K562 (cell line): ENCODE results near the gene CREM. TPM values are rescaled to one million over a fixed set of nuclear protein-coding genes. Genes with fewer than 3 reads are reported as not detected.

Experiments
- ATAC-seq: fragments of 200-7000 bp; cut with Tn5 transposase; 3 replicates; pipeline ENCODE4 v1.9.1; 2020; ENCODE audit warnings: moderate library complexity
- BruUV-seq: library from RNA; stranded (reverse); fragments of 400-500 nt; replicated peaks from 2 replicates; lab custom pipeline; 2021; lab: Mats Ljungman, UMichigan
- CTCF ChIA-PET: fragments of 300-600 bp; formaldehyde crosslinking; extraction: SDS; loops from one replicate; lab custom pipeline; 2021; ENCODE audit warnings: low intra/inter-chr PET ratio; lab: Yijun Ruan, JAX
- POLR2A ChIA-PET: fragments of 300-600, 350-650 bp; sonication (Branson Sonifier 250); formaldehyde crosslinking; extraction: SDS; loops from one replicate; lab custom pipeline; 2021; ENCODE audit warnings: antibody characterized with exemption, inconsistent platforms; lab: Yijun Ruan, JAX
- DNase-seq, 4 experiments: peaks; one replicate each; pipeline versions ENCODE4 v3.0.0 to v3.0.0-alpha.2; 2011 to 2018; ENCODE audit warnings: low spot score in 3 of 4, mixed read lengths in 3 of 4; ENCODE audit errors: extremely low read depth in 1 of 4
- FAIRE-seq: peaks from 2 replicates; lab custom pipeline; 2011; peaks lifted over from hg19 to GRCh38; lab: Jason Lieb, UNC
- H2AFZ ChIP-seq: 2 replicates; pipeline ENCODE4 v1.6.0; 2011; ENCODE audit warnings: low read depth, low read length, control low read depth, inconsistent platforms
- H3K27ac ChIP-seq: fragments of 200-600 bp; 3 replicates; pipeline ENCODE4 v1.8.0; 2011; ENCODE audit warnings: low read depth, mild to moderate bottlenecking, control low read depth, inconsistent platforms, low read length, moderate library complexity, mixed read lengths; ENCODE audit errors: extremely low read depth
- H3K27me3 ChIP-seq, 2 experiments: fragments of 300-600 bp in 1 of 2; 2 replicates in 1 of 2; 3 replicates in 1 of 2; pipeline versions ENCODE4 v1.6.0 to v1.8.0; 2011; ENCODE audit warnings: inconsistent platforms in 2 of 2, low read length in 2 of 2, mild to moderate bottlenecking in 1 of 2, mixed read lengths in 1 of 2, moderate library complexity in 1 of 2; ENCODE audit not compliant: control insufficient read depth in 2 of 2, insufficient read depth in 2 of 2
- H3K36me3 ChIP-seq: fragments of 300-600 bp; 3 replicates; pipeline ENCODE4 v1.8.0; 2011; ENCODE audit warnings: mild to moderate bottlenecking, low read length, inconsistent platforms; ENCODE audit not compliant: control insufficient read depth, insufficient read depth
- H3K4me1 ChIP-seq, 2 experiments: fragments of 200-600 bp in 1 of 2; replicated peaks in 1 of 2; 2 replicates in 1 of 2; 3 replicates in 1 of 2; pipeline versions ENCODE4 v1.5.1 to v1.8.0; 2011; ENCODE audit warnings: inconsistent platforms in 2 of 2, low read length in 2 of 2, mild to moderate bottlenecking in 1 of 2, mixed read lengths in 1 of 2, moderate library complexity in 1 of 2; ENCODE audit not compliant: control insufficient read depth in 2 of 2, insufficient read depth in 2 of 2
- H3K4me2 ChIP-seq: 2 replicates; pipeline ENCODE4 v1.6.1; 2011; ENCODE audit warnings: low read length, control low read depth, inconsistent platforms, mixed read lengths; ENCODE audit not compliant: insufficient read depth
- H3K4me3 ChIP-seq: fragments of 200-600 bp; sonication (generic), shearing (Covaris generic); 2 replicates; pipeline ENCODE4 v1.5.1; 2016; ENCODE audit warnings: control low read depth, inconsistent platforms
- H3K79me2 ChIP-seq: fragments of 200-600 bp; 3 replicates; pipeline ENCODE4 v1.8.0; 2011; ENCODE audit warnings: low read length, inconsistent platforms; ENCODE audit not compliant: control insufficient read depth, insufficient read depth
- H3K9ac ChIP-seq, 2 experiments: 2 replicates each; pipeline versions ENCODE4 v1.6.0 to v1.6.1; 2011; ENCODE audit warnings: low read depth in 2 of 2, low read length in 2 of 2, control low read depth in 1 of 2, inconsistent platforms in 1 of 2, mild to moderate bottlenecking in 1 of 2, mixed read lengths in 1 of 2; ENCODE audit not compliant: insufficient read depth in 1 of 2
- H3K9me1 ChIP-seq: one replicate; pipeline ENCODE4 v1.6.0; 2011; ENCODE audit warnings: inconsistent platforms, mild to moderate bottlenecking, low read length, moderate library complexity; ENCODE audit not compliant: control insufficient read depth, insufficient read depth
- H3K9me3 ChIP-seq: replicated peaks from 2 replicates; pipeline ENCODE4 v1.5.1; 2011; ENCODE audit warnings: low read depth, low read length, inconsistent platforms; ENCODE audit not compliant: control insufficient read depth, insufficient read depth
- H4K20me1 ChIP-seq: replicated peaks from 2 replicates; pipeline ENCODE4 v1.6.1; 2011; ENCODE audit warnings: low read length, inconsistent platforms, mixed read lengths; ENCODE audit not compliant: control insufficient read depth, insufficient read depth
- ARID2 ChIP-seq: fragments of 450-650 bp; IDR thresholded peaks from 2 replicates; pipeline ENCODE4 v1.6.1; 2017; ENCODE audit warnings: antibody characterized with exemption, mild to moderate bottlenecking
- CBFB ChIP-seq: sonication (generic); formaldehyde crosslinking; IDR thresholded peaks from 2 replicates; pipeline ENCODE4 v1.4.0; 2020; ENCODE audit warnings: mild to moderate bottlenecking, missing genetic modification reagents
- COPS2 ChIP-seq: fragments of 450-650 bp; conservative IDR thresholded peaks from 2 replicates; pipeline ENCODE4 v1.6.1; 2016; ENCODE audit warnings: mild to moderate bottlenecking, moderate library complexity
- HNRNPK ChIP-seq: fragments of 200-400 bp; formaldehyde crosslinking; IDR thresholded peaks from one replicate; pipeline ENCODE4 v1.6.1; 2018; ENCODE audit warnings: mild to moderate bottlenecking, low read depth, low read length; ENCODE audit not compliant: poor library complexity, severe bottlenecking
- HNRNPLL ChIP-seq: fragments of 200-400 bp; formaldehyde crosslinking; IDR thresholded peaks from 2 replicates; pipeline ENCODE4 v1.6.1; 2017; ENCODE audit warnings: low read length, low read depth, mild to moderate bottlenecking; ENCODE audit not compliant: poor library complexity, severe bottlenecking
- ILF3 ChIP-seq: fragments of 450-650 bp; IDR thresholded peaks from 2 replicates; pipeline ENCODE4 v1.6.1; 2018; ENCODE audit warnings: antibody characterized with exemption, mild to moderate bottlenecking, moderate library complexity, borderline replicate concordance
- NCOA1 ChIP-seq: fragments of 450-650 bp; IDR thresholded peaks from 2 replicates; pipeline ENCODE4 v1.6.1; 2016; ENCODE audit warnings: low read depth
- NFATC3 ChIP-seq: fragments of 450-650 bp; IDR thresholded peaks from 2 replicates; pipeline ENCODE4 v1.6.1; 2017; ENCODE audit warnings: mild to moderate bottlenecking
- NFXL1 ChIP-seq: fragments of 450-650 bp; formaldehyde crosslinking; IDR thresholded peaks from 2 replicates; pipeline ENCODE4 v1.4.0; 2021; ENCODE audit warnings: mild to moderate bottlenecking
- PHF20 ChIP-seq: fragments of 450-650 bp; IDR thresholded peaks from 2 replicates; pipeline ENCODE4 v1.6.1; 2018; ENCODE audit not compliant: partially characterized antibody
- RBM34 ChIP-seq: fragments of 200-400 bp; formaldehyde crosslinking; IDR thresholded peaks from 2 replicates; pipeline ENCODE4 v1.6.1; 2018; ENCODE audit warnings: low read length, borderline replicate concordance; ENCODE audit not compliant: insufficient read depth
- SUPT5H ChIP-seq: fragments of 450-650 bp; IDR thresholded peaks from 2 replicates; pipeline ENCODE4 v1.6.1; 2016
- ZFP36 ChIP-seq: fragments of 150-350 bp; IDR thresholded peaks from 2 replicates; pipeline ENCODE4 v1.6.1; 2018; ENCODE audit warnings: low read length, low read depth; ENCODE audit not compliant: partially characterized antibody
- ZNF133 ChIP-seq: fragments of 250-450 bp; sonication (Bioruptor Pico); IDR thresholded peaks from 2 replicates; pipeline ENCODE4 v1.4.0; 2020; ENCODE audit warnings: mild to moderate bottlenecking
- ZNF707 ChIP-seq: fragments of 250-450 bp; sonication (Bioruptor Pico); conservative IDR thresholded peaks from 2 replicates; pipeline ENCODE4 v1.8.0; 2022; ENCODE audit warnings: inconsistent platforms, mild to moderate bottlenecking, moderate library complexity
- ZNF717 ChIP-seq: fragments of 250-450 bp; sonication (Bioruptor Pico); IDR thresholded peaks from 2 replicates; pipeline ENCODE4 v1.5.0; 2021
- ZNF740 ChIP-seq, 3 experiments: fragments of 200-800 bp in 1 of 3; sonication (Bioruptor generic) in 1 of 3; sonication (generic) in 1 of 3; formaldehyde crosslinking in 1 of 3; IDR thresholded peaks; 2 replicates each; pipeline versions ENCODE4 v1.6.1 to v1.8.0; 2016 to 2022; ENCODE audit warnings: mild to moderate bottlenecking in 2 of 3, missing compliant biosample characterization in 2 of 3, missing genetic modification characterization in 2 of 3, missing genetic modification reagents in 1 of 3
- ZNF75A ChIP-seq: fragments of 450-650 bp; formaldehyde crosslinking; IDR thresholded peaks from 2 replicates; pipeline ENCODE4 v1.4.0; 2020; ENCODE audit warnings: mild to moderate bottlenecking
- WGBS: fragments of 100-300 bp; shearing (Covaris generic); methylation state at CpG from one replicate; pipeline ENCODE4 v1.1.6; 2016; ENCODE audit warnings: low coverage, mixed read lengths; ENCODE audit not compliant: insufficient coverage; ENCODE audit errors: missing lambda C conversion rate; 5-methylcytosine and 5-hydroxymethylcytosine counted together
- in situ Hi-C: fragments of 300-500 bp; cut with MboI; formaldehyde crosslinking; loops from 4 replicates; pipeline ENCODE4 v1.15.0; 2018; ENCODE audit warnings: inconsistent platforms, mixed read lengths
- intact Hi-C: fragments of 100-400 bp; cut with micrococcal nuclease; formaldehyde crosslinking; loops from 2 replicates; pipeline ENCODE4 v1.14.2; 2022
- polyA plus RNA-seq, 8 experiments: library from polyadenylated mRNA; depleted of rRNA in 4 of 8; stranded (reverse) in 5 of 8; unstranded in 3 of 8; fragments of >200 nt; fragmentation: Nextera tagmentation in 2 of 8; fragmentation: Illumina TruSeq in 1 of 8; extraction: Ambion mirVana in 2 of 8; extraction: Trizol in 1 of 8; gene quantifications; 2 replicates each; pipeline versions ENCODE4 v1.2.1 to v1.2.3, GENCODE V29; 2011 to 2014; ENCODE audit warnings: inconsistent platforms in 1 of 8, missing spikeins in 1 of 8
- total RNA-seq, 7 experiments: library from RNA; depleted of rRNA in 6 of 7; stranded (reverse); fragments of >200 nt in 6 of 7; fragmentation: Illumina TruSeq in 2 of 7; extraction: Trizol in 2 of 7; gene quantifications; 2 replicates each; pipeline versions ENCODE4 v1.2.1 to v1.2.3, GENCODE V29; 2011 to 2021; ENCODE audit warnings: low replicate concordance in 1 of 7

CREM gene
- total and polyA plus RNA-seq, 9 of the 15 experiments (the other 6 are each of a cell fraction or from before 2014, with no cell fraction given) = 39.1 to 70.2 (median 48.3) TPM

GRCh38 chr10:35161906-35162305, 35.3 kb downstream of the CREM start:
- no TSS peak for BruUV-seq
- Histone ChIP-seq H3K79me2 (no peaks in the 10 kb centered on the region), H2AFZ (no peak overlapping the region), H3K4me2 (no peak overlapping the region), H3K9ac (no peak overlapping the region), H3K27ac (no peak overlapping the region), H3K4me3 (no peak overlapping the region), H3K9me1 (no peaks in the 10 kb centered on the region), H4K20me1 (no peaks in the 10 kb centered on the region), H3K27me3 (no peaks in the 10 kb centered on the region), H3K9me3 (no peaks in the 10 kb centered on the region), H3K36me3 (no peaks in the 10 kb centered on the region), H3K4me1 (no peaks in the 10 kb centered on the region)
- no peak for ATAC-seq
- in situ Hi-C loops = no loop called here
- ChIA-PET CTCF (no interaction called here), POLR2A (no interaction called here)
- WGBS = 73% methylated on average over 2 of the region's 2 CpGs
- DNase-seq = no peak
- FAIRE-seq = no peak
- TF ChIP-seq HNRNPK (no peak), COPS2 (no peak), RBM34 (no peak), ZFP36 (no peak), HNRNPLL (no peak)
- intact Hi-C loops = no loop called here

DNA sequence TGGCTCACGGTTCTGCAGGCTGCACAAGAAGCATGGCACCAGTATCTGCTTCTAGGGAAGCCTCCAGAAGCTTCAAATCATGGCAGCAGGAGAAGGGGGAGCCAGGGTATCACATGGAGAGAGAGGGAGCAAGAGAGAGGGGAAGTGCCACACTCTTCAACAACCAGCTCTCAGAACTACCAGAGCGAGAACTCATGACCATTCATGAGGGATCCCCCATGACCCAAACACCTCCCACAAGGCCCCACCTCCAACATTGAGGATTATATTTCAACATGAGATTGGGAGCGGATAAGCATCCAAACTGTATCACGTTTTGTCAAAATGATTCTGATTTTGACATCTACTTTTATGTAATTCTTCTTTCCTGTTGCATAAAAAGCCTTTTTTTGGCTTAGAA, 38.5 kb downstream of the CREM start:
- no peak overlapping the region for H3K27ac ChIP-seq
- no peak overlapping the region for H2AFZ ChIP-seq
- 66% methylated on average over 4 of the region's 4 CpGs for WGBS
- DNase-seq = no peak
- no peak for FAIRE-seq
- no peaks in the 10 kb centered on the region for H3K9me1 ChIP-seq
- H3K4me1 ChIP-seq = no peaks in the 10 kb centered on the region
- H3K4me3 ChIP-seq = no peak overlapping the region
- H3K9ac ChIP-seq = no peak overlapping the region
- ChIA-PET CTCF (no interaction called here), POLR2A (interaction anchor here (0.7 to 1.4 kb wide), 3 partner anchors 10 to 17 kb away, joined by 3 to 5 read pairs (median 3); no protein-coding TSS in a partner anchor)
- no TSS peak for BruUV-seq
- H3K27me3 ChIP-seq = no peaks in the 10 kb centered on the region
- no peaks in the 10 kb centered on the region for H3K9me3 ChIP-seq
- no peaks in the 10 kb centered on the region for H3K36me3 ChIP-seq
- no peak for ATAC-seq
- in situ Hi-C loops = no loop called here
- H4K20me1 ChIP-seq = no peaks in the 10 kb centered on the region
- H3K4me2 ChIP-seq = no peak overlapping the region
- no peaks in the 10 kb centered on the region for H3K79me2 ChIP-seq
- intact Hi-C loops = no loop called here
- TF ChIP-seq NFXL1 (CRISPR knock-in tag) (no peak), ILF3 (no peak), ARID2 (no peak), SUPT5H (no peak), NFATC3 (no peak), PHF20 (no peak), CBFB (CRISPR knock-in tag) (no peak), ZNF717 (CRISPR knock-in tag) (no peak), NCOA1 (no peak), ZNF133 (CRISPR knock-in tag) (no peak), ZNF740 (CRISPR knock-in tag; IDR thresholded peaks at IDR 0.05) (no peak), ZNF740 (tag; IDR thresholded peaks at IDR 0.05) (no peak), ZNF707 (CRISPR knock-in tag) (no peak), ZNF75A (CRISPR knock-in tag) (no peak)
